GM12874 (cell line): Measurements from ENCODE around the gene GORAB.

Source experiments
- CTCF ChIP-seq: IDR thresholded peaks from 2 replicates; pipeline ENCODE4 v1.5.1; 2011; ENCODE audit warnings: low read depth, mild to moderate bottlenecking, control low read depth, low read length, moderate library complexity; ENCODE audit not compliant: insufficient read depth

GORAB gene

GRCh38 chr1:170593173-170594011, 61.4 kb downstream of the GORAB start:
- TF ChIP-seq CTCF = no peak

- no peak for TF ChIP-seq CTCF
Measured at GRCh38 chr1:170594066-170594626, 62.2 kb downstream of the GORAB start.

DNA sequence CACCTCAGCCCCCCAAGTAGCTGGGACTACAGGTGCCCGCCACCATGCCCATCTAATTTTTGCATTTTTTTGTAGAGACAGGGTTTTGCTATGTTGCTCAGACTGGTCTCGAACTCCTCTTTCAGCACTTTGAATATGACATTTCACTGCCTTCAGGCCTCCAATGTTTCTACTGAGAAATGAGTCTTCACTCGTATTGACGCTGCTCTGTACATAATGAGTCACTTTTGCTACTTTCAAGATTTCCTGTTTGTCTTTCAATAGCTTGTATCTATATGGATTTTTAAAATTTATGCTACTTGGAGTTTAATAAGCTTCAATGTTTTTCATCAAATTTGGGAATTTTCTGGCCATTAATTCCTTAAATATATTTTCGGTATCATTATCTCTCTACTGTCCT, 64.7 kb downstream of the GORAB start:
- TF ChIP-seq CTCF = no peak

DNA sequence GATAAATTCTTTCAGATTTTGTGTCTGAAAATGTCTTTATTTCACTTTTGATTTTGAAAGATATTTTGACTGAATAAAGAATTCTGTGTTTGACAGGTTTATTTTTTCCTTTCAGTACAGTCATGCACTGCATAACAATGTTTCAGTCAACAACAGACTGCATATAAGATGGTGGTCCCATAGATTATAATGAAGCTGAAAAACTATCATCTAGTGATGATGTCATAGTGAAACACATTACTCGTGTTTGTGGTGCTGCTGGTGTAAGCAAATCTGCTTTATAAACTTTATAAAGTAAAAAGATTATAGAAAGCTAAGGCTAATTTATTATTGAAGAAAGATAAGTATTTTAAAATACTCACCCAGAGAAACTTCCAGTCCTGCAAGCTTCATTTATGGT, 66.7 kb downstream of the GORAB start:
- no peak for TF ChIP-seq CTCF

GRCh38 chr1:170599033-170599432, 67.1 kb downstream of the GORAB start:
- TF ChIP-seq CTCF = no peak

DNA sequence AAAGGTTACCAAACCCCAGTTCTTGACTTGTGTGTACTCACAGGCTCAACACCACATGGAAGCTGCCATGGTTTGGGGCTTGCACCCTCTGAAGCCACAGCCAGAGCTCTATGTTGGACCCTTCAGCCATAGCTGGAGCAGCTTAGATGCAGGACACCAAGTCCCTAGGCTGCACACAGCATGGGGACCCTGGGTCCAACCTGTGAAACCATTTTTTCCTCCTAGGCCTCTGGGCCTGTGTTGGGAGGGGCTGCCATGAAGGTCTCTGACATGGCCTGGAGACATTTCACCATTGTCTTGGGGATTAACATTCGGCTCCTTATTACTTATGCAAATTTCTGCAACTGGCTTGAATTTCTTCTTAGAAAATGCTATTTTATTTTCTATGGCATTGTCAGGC, 69.9 kb downstream of the GORAB start:
- no peak for TF ChIP-seq CTCF
